Coronary artery (tissue), 2 donors: ENCODE data around the gene ABCB8.
"Not testable (repeated sequence)": the region's sequence is repeated elsewhere in the genome, so short reads cannot be mapped to it uniquely, and the experiment has no call there.

Experiments used
- DNase-seq: peaks from one replicate; pipeline ENCODE4 v3.0.0-alpha.2; 2017; ENCODE audit warnings: low spot score
- H3K27ac ChIP-seq, 2 donors: fragments of 200-600 bp; sonication (generic); one replicate each; pipeline ENCODE4 v1.5.1; 2016 to 2019
- H3K4me3 ChIP-seq: fragments of 200-600 bp; sonication (generic); 2 replicates; pipeline ENCODE4 v1.5.1; 2016; ENCODE audit warnings: mild to moderate bottlenecking, moderate library complexity
- CTCF ChIP-seq: fragments of 200-600 bp; sonication (generic); IDR thresholded peaks from one replicate; pipeline ENCODE4 v1.5.1; 2019; ENCODE audit warnings: antibody characterized with exemption

Gene ABCB8

GRCh38 chr7:151018421-151019129, 9.7 kb upstream of the ABCB8 start:
- TF ChIP-seq CTCF, result peak; percentile 2
- no peak for DNase-seq

GRCh38 chr7:151019130-151019447, 9.2 kb upstream of the ABCB8 start:
- DNase-seq, result no peak
- H3K4me3 ChIP-seq, result peak overlapping the region; percentile 63
- H3K27ac ChIP-seq, result no peak overlapping the region
- TF ChIP-seq CTCF, result no peak

More at GRCh38 chr7:151018421-151019129, 9.7 kb upstream of the ABCB8 start:
- Histone ChIP-seq H3K4me3 (peak overlapping the region; percentile 63), H3K27ac (no peak overlapping the region)

- no peak for DNase-seq
- no peak for TF ChIP-seq CTCF
- no peak overlapping the region for H3K4me3 ChIP-seq
- no peak overlapping the region for H3K27ac ChIP-seq
Measured at GRCh38 chr7:151020231-151020630, 8.0 kb upstream of the ABCB8 start.

GRCh38 chr7:151023232-151023631, 5.0 kb upstream of the ABCB8 start:
- no peak for DNase-seq
- no peak for TF ChIP-seq CTCF
- no peak overlapping the region for H3K4me3 ChIP-seq
- no peak overlapping the region for H3K27ac ChIP-seq

GRCh38 chr7:151024435-151025056, 3.7 kb upstream of the ABCB8 start, which contains the start of gene ATG9B:
Gene ATG9B, minus strand, starts transcription at chr7:151024494. Its CDS starts 71 bp downstream, at chr7:151024423.
- TF ChIP-seq CTCF, result no peak
- DNase-seq, result no peak
- no peak within 1 kb of the TSS for H3K4me3 ChIP-seq
- no peak within 1 kb of the TSS for H3K27ac ChIP-seq

GRCh38 chr7:151025924-151026671, 2.2 kb upstream of the ABCB8 start:
- TF ChIP-seq CTCF, result no peak
- no peak overlapping the region for H3K4me3 ChIP-seq
- DNase-seq, result no peak
- H3K27ac ChIP-seq, result no peak overlapping the region

GRCh38 chr7:151026771-151027727, 1.2 kb upstream of the ABCB8 start:
- H3K4me3 ChIP-seq, result peak overlapping the region; percentile 78
- not testable (repeated sequence) for H3K27ac ChIP-seq, DNase-seq

- not testable (repeated sequence) for DNase-seq
- H3K27ac ChIP-seq, result peak overlapping the region in 1 of 2 donors; percentile 82
- H3K4me3 ChIP-seq, result peak overlapping the region; percentile 78
Measured at GRCh38 chr7:151027728-151028130, 521 bp upstream of the ABCB8 start.
